HL-60 (cell line): ENCODE results near the gene RFLNA.
"Not testable (repeated sequence)": the region's sequence is repeated elsewhere in the genome, so short reads cannot be mapped to it uniquely, and the experiment has no call there.

Experiments used
- DNase-seq, 2 experiments: peaks; one replicate each; pipeline ENCODE4 v3.0.0-alpha.2; 2010 to 2020; ENCODE audit warnings: low read depth in 1 of 2, low spot score in 1 of 2
- H3K27ac ChIP-seq: fragments of 250-450 bp; sonication (Bioruptor Pico); replicated peaks from 2 replicates; pipeline ENCODE4 v1.5.1; 2020; ENCODE audit warnings: mild to moderate bottlenecking, moderate library complexity
- H3K27me3 ChIP-seq: fragments of 250-450 bp; sonication (Bioruptor Pico); 2 replicates; pipeline ENCODE4 v1.5.1; 2021; ENCODE audit warnings: mild to moderate bottlenecking, moderate library complexity; ENCODE audit not compliant: insufficient read depth, poor library complexity, severe bottlenecking
- H3K4me3 ChIP-seq: replicated peaks from 2 replicates; pipeline ENCODE4 v1.5.1; 2011; ENCODE audit warnings: mild to moderate bottlenecking, control low read depth, low read length; ENCODE audit not compliant: insufficient read depth
- GABPA ChIP-seq: IDR thresholded peaks from 2 replicates; pipeline ENCODE4 v1.6.1; 2012; ENCODE audit warnings: low read depth
- POLR2AphosphoS5 ChIP-seq: IDR thresholded peaks from 2 replicates; pipeline ENCODE4 v1.6.1; 2012; ENCODE audit warnings: low read depth
- SPI1 ChIP-seq: IDR thresholded peaks from 2 replicates; pipeline ENCODE4 v1.6.1; 2012; ENCODE audit warnings: low read depth, mild to moderate bottlenecking, borderline replicate concordance
- TF ChIP-seq, protein P1 (sequence below): IDR thresholded peaks from 2 replicates; pipeline ENCODE4 v1.6.1; 2012; ENCODE audit warnings: low read depth; ENCODE audit not compliant: insufficient replicate concordance
- TF ChIP-seq, protein P2 (sequence below): IDR thresholded peaks from one replicate; pipeline ENCODE4 v1.5.1; 2011; ENCODE audit warnings: low read length, control low read depth, inconsistent platforms; ENCODE audit not compliant: insufficient read depth

RFLNA gene

GRCh38 chr12:124298685-124299410, 4.0 kb downstream of the RFLNA start:
- TF ChIP-seq, protein P1, sequence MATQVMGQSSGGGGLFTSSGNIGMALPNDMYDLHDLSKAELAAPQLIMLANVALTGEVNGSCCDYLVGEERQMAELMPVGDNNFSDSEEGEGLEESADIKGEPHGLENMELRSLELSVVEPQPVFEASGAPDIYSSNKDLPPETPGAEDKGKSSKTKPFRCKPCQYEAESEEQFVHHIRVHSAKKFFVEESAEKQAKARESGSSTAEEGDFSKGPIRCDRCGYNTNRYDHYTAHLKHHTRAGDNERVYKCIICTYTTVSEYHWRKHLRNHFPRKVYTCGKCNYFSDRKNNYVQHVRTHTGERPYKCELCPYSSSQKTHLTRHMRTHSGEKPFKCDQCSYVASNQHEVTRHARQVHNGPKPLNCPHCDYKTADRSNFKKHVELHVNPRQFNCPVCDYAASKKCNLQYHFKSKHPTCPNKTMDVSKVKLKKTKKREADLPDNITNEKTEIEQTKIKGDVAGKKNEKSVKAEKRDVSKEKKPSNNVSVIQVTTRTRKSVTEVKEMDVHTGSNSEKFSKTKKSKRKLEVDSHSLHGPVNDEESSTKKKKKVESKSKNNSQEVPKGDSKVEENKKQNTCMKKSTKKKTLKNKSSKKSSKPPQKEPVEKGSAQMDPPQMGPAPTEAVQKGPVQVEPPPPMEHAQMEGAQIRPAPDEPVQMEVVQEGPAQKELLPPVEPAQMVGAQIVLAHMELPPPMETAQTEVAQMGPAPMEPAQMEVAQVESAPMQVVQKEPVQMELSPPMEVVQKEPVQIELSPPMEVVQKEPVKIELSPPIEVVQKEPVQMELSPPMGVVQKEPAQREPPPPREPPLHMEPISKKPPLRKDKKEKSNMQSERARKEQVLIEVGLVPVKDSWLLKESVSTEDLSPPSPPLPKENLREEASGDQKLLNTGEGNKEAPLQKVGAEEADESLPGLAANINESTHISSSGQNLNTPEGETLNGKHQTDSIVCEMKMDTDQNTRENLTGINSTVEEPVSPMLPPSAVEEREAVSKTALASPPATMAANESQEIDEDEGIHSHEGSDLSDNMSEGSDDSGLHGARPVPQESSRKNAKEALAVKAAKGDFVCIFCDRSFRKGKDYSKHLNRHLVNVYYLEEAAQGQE = no peak
- TF ChIP-seq SPI1 (no peak), GABPA (no peak), POLR2AphosphoS5 (no peak)
- TF ChIP-seq, protein P2, sequence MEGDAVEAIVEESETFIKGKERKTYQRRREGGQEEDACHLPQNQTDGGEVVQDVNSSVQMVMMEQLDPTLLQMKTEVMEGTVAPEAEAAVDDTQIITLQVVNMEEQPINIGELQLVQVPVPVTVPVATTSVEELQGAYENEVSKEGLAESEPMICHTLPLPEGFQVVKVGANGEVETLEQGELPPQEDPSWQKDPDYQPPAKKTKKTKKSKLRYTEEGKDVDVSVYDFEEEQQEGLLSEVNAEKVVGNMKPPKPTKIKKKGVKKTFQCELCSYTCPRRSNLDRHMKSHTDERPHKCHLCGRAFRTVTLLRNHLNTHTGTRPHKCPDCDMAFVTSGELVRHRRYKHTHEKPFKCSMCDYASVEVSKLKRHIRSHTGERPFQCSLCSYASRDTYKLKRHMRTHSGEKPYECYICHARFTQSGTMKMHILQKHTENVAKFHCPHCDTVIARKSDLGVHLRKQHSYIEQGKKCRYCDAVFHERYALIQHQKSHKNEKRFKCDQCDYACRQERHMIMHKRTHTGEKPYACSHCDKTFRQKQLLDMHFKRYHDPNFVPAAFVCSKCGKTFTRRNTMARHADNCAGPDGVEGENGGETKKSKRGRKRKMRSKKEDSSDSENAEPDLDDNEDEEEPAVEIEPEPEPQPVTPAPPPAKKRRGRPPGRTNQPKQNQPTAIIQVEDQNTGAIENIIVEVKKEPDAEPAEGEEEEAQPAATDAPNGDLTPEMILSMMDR = no peak

DNA sequence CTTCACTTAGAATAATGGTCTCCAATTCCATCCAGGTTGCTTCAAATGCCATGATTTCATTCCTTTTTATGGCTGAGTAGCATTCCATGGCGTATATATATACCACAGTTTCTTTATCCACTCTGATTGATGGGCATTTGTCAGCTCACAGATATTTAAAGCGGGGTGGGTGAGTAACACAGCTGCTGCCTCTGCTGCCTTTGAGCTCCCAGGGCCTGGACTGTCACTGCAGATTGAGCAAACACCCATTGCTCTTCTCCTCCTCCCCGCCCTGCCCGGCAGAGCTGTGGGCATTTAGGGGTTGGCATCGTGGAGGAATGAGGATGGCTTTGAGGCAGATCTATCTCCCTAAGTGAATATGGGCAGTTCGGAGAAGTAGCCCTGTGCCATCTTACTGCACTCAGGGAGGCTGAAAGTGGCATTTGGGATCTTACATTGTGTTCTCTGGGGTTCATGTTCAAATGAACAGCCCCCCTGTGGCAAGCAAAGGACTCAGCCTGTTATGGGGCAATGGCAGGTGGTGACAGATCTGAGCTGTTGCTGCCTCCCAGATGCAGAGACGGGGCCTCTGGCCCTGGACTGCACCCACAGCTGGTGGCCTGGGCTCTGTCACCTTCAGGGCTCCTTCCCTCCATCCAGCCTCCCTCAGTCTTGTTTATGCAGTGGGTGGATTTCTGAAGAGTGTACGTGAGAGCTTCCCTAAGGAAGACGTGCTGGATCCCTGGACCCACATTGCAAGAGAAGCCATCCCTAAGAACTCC, 4.9 kb downstream of the RFLNA start:
- no peak for DNase-seq
- Histone ChIP-seq H3K4me3 (no peak overlapping the region), H3K27ac (no peak overlapping the region), H3K27me3 (peaks cover 10% of the 10 kb centered on the region)
- TF ChIP-seq POLR2AphosphoS5 = no peak
- no peak for TF ChIP-seq GABPA
- TF ChIP-seq, protein P1 = no peak
- TF ChIP-seq, protein P2 = no peak
- TF ChIP-seq SPI1 = no peak

More at GRCh38 chr12:124298685-124299410, 4.0 kb downstream of the RFLNA start:
- no peak overlapping the region for H3K4me3 ChIP-seq
- H3K27ac ChIP-seq = no peak overlapping the region
- H3K27me3 ChIP-seq = peaks cover 19% of the 10 kb centered on the region
- no peak for DNase-seq

DNA sequence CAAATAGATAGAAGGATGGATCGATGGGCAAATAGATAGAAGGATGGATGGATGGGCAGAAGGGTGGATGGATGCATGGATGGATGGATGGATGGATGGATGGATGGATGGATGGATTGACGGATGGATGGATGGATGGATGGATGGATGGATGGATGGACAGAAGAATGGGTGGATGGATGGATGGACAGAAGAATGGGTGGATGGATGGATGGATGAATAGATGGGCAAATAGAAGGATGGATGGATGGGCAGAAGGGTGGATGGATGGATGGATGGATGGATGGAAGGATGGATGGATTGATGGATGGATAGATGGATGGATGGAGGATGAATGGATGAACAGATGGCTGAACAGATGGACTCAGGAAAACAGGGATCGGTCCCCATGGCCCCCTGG, 5.8 kb downstream of the RFLNA start:
- H3K27ac ChIP-seq, DNase-seq, H3K27me3 ChIP-seq, H3K4me3 ChIP-seq: not testable (repeated sequence)

DNA sequence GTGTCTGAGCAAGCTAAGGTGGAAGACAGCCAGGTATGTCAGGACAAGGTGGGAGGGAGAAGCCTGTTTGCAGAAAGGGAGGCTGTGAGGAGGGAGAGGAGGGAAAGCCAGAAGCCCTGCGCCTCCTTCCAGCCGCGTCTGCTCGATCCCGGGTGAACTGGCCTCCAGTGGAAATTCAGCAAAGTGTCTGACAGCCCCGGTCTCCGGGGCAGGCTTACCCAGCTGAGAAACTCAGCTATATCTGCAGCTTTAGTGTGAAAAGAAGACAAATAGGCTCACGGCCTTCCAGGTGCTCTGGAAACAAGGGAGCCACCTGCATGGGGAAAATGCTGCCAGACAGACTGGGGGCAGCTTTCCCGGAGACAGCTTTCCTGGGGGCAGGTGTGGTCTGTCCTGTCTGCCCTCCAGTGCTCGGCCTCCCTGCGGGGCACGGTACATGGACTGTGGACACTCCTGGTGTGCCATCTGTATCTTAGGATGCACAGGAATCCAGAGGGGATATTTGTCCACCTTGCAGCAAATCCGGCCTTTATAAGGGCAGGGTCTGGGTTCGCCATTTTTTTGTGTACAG, 6.3 kb downstream of the RFLNA start:
- TF ChIP-seq, protein P2 = no peak
- TF ChIP-seq, protein P1 = no peak
- no peak for TF ChIP-seq GABPA
- no peak for TF ChIP-seq SPI1
- no peak for TF ChIP-seq POLR2AphosphoS5
- Histone ChIP-seq H3K27me3 (peaks cover 5% of the 10 kb centered on the region), H3K27ac (no peak overlapping the region), H3K4me3 (no peak overlapping the region)
- DNase-seq = no peak
